ENCODE results near the gene SLC25A26.

The SLC25A26 gene

GRCh38 chr3:66322436-66322835, 101.6 kb downstream of the SLC25A26 start:
- no peak for DNase-seq (ENCODE audit: low read depth in 2 of 2)

- no peak for DNase-seq (ENCODE audit: low read depth in 2 of 2)
Observed at GRCh38 chr3:66326340-66326739, 105.5 kb downstream of the SLC25A26 start.

- DNase-seq (ENCODE audit: low read depth in 2 of 2): no peak
Observed at GRCh38 chr3:66335671-66336070, 114.9 kb downstream of the SLC25A26 start.

GRCh38 chr3:66336333-66336766, 115.5 kb downstream of the SLC25A26 start:
- no peak for DNase-seq (ENCODE audit: low read depth in 2 of 2)

- DNase-seq (ENCODE audit: low read depth in 2 of 2): no peak
Observed at GRCh38 chr3:66338927-66339326, 118.1 kb downstream of the SLC25A26 start.

GRCh38 chr3:66342717-66343356, 122.0 kb downstream of the SLC25A26 start:
- no peak for DNase-seq (ENCODE audit: low read depth in 2 of 2)

- DNase-seq (ENCODE audit: low read depth in 2 of 2): no peak
Observed at GRCh38 chr3:66344391-66344811, 123.6 kb downstream of the SLC25A26 start.

GRCh38 chr3:66344848-66345578, 124.2 kb downstream of the SLC25A26 start:
- DNase-seq (ENCODE audit: low read depth in 2 of 2): no peak

GRCh38 chr3:66348704-66349103, 127.9 kb downstream of the SLC25A26 start:
- DNase-seq (ENCODE audit: low read depth in 2 of 2): no peak

- no peak for DNase-seq (ENCODE audit: low read depth in 2 of 2)
Observed at GRCh38 chr3:66350601-66351000, 129.8 kb downstream of the SLC25A26 start.

GRCh38 chr3:66353039-66353438, 132.2 kb downstream of the SLC25A26 start:
- DNase-seq (ENCODE audit: low read depth in 2 of 2): no peak

GRCh38 chr3:66353530-66353929, 132.7 kb downstream of the SLC25A26 start:
- DNase-seq (ENCODE audit: low read depth in 2 of 2): no peak

- no peak for DNase-seq (ENCODE audit: low read depth in 2 of 2)
Observed at GRCh38 chr3:66354001-66354400, 133.2 kb downstream of the SLC25A26 start.

GRCh38 chr3:66355394-66355793, 134.6 kb downstream of the SLC25A26 start:
- DNase-seq (ENCODE audit: low read depth in 2 of 2): no peak

GRCh38 chr3:66355997-66356396, 135.2 kb downstream of the SLC25A26 start:
- DNase-seq (ENCODE audit: low read depth in 2 of 2): no peak

- no peak for DNase-seq (ENCODE audit: low read depth in 2 of 2)
Observed at GRCh38 chr3:66361356-66361755, 140.6 kb downstream of the SLC25A26 start.

- no peak for DNase-seq (ENCODE audit: low read depth in 2 of 2)
Observed at GRCh38 chr3:66362541-66362941, 141.7 kb downstream of the SLC25A26 start.

- no peak for DNase-seq (ENCODE audit: low read depth in 2 of 2)
Observed at GRCh38 chr3:66363148-66363547, 142.3 kb downstream of the SLC25A26 start.

GRCh38 chr3:66365080-66365479, 144.3 kb downstream of the SLC25A26 start:
- no peak for DNase-seq (ENCODE audit: low read depth in 2 of 2)

GRCh38 chr3:66366747-66367146, 145.9 kb downstream of the SLC25A26 start:
- DNase-seq (ENCODE audit: low read depth in 2 of 2): no peak

- no peak for DNase-seq (ENCODE audit: low read depth in 2 of 2)
Observed at GRCh38 chr3:66367979-66368378, 147.2 kb downstream of the SLC25A26 start.

- no peak for DNase-seq (ENCODE audit: low read depth in 2 of 2)
Observed at GRCh38 chr3:66370179-66370578, 149.4 kb downstream of the SLC25A26 start.

GRCh38 chr3:66371432-66371831, 150.6 kb downstream of the SLC25A26 start:
- no peak for DNase-seq (ENCODE audit: low read depth in 2 of 2)

All from stimulated activated CD8-positive, alpha-beta memory T cell treated with anti-CD3 and anti-CD28 coated beads, Interleukin-7, amount 100 ng/mL, for 4 hours (primary cell).